Right lobe of liver (tissue), 4 donors: ENCODE results near the gene SEPTIN10.

ENCODE experiments used
- POLR2A ChIP-seq: fragments of 450-650 bp; IDR thresholded peaks from one replicate; pipeline ENCODE4 v1.6.1; 2017; ENCODE audit warnings: antibody characterized with exemption, mild to moderate bottlenecking
- TF ChIP-seq, protein P1 (sequence below), 4 donors: fragments of 200-600 bp in 3 of 4; fragments of 450-650 bp in 1 of 4; IDR thresholded peaks; one replicate each; pipeline versions ENCODE4 v1.5.1 to v1.8.0; 2016 to 2022; ENCODE audit warnings: antibody characterized with exemption in 4 of 4, mild to moderate bottlenecking in 2 of 4
- donor health status: DM: no; HTN: no; CAD: no.
- donor health status: DM: no; HTN: no; CAD: no.
- donor health status: DM: no; HTN: yes; CAD: no.

DNA sequence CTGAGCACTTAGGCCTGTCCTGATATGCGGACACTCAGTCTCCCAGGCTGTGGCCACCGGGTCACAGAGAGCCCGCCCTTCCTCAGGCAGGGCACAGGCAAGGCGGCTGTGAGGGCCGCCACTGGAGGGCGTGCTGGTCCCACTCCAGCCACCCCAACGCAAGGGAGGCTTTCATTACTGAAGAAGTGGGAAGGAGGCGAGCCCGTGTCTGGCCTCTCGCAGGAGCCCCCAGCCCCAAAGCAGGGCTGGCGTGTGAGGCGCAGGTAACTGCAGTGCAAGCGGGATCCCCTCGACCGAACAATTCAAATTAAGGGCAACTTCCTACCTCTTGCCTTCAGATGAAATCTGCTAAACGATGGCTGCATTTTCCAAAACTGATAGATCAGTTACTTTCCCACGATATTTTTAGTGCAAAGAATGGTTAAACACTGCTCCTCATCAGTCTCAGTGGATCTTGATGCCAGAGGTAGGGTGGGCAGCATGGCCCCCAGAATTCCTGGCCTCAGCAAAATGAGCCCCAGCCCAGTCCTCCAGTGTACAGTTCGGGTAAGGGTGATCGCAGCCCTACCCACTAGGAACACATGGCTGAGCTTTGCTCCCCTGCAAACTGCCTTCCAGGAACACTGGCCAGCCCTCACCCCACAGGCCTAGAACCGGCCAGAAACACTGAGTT, 97.2 kb downstream of the SEPTIN10 start:
- TF ChIP-seq POLR2A = no peak
- TF ChIP-seq, protein P1, sequence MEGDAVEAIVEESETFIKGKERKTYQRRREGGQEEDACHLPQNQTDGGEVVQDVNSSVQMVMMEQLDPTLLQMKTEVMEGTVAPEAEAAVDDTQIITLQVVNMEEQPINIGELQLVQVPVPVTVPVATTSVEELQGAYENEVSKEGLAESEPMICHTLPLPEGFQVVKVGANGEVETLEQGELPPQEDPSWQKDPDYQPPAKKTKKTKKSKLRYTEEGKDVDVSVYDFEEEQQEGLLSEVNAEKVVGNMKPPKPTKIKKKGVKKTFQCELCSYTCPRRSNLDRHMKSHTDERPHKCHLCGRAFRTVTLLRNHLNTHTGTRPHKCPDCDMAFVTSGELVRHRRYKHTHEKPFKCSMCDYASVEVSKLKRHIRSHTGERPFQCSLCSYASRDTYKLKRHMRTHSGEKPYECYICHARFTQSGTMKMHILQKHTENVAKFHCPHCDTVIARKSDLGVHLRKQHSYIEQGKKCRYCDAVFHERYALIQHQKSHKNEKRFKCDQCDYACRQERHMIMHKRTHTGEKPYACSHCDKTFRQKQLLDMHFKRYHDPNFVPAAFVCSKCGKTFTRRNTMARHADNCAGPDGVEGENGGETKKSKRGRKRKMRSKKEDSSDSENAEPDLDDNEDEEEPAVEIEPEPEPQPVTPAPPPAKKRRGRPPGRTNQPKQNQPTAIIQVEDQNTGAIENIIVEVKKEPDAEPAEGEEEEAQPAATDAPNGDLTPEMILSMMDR (IDR thresholded peaks at IDR 0.05) = peak; percentile 56 to 91 (median 81)
